ENCODE measurements around the gene TPST2. TPM values are rescaled to one million over a fixed set of nuclear protein-coding genes. Genes with fewer than 3 reads are reported as not detected.

Gene TPST2
- total RNA-seq, 1 donor from 2014 or later = 63.1 TPM

DNA sequence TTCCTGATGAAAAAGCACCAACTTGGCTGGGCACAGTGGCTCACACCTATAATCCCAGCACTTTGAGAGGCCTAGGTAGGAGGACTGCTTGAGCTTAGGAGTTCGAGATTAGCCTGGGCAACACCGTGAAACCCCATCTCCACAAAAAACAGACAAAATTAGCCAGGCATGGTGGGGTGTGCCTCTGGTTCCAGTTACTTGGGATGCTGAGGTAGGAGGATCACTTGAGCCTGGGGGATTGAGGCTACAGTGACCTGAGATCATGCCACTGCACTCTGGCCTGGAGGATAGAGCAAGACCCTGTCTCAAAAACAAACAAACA, 109.4 kb downstream of the TPST2 start:
- Histone ChIP-seq H3K27ac (no peak overlapping the region), H3K4me3 (no peak overlapping the region), H3K36me3 (peaks cover 28% of the 10 kb centered on the region), H3K9me3 (no peaks in the 10 kb centered on the region), H3K27me3 (ENCODE audit: low read depth) (no peaks in the 10 kb centered on the region), H3K4me1 (peaks cover 60% of the 10 kb centered on the region)
- no peak for DNase-seq
- no peak for ATAC-seq
- TF ChIP-seq, protein P1, sequence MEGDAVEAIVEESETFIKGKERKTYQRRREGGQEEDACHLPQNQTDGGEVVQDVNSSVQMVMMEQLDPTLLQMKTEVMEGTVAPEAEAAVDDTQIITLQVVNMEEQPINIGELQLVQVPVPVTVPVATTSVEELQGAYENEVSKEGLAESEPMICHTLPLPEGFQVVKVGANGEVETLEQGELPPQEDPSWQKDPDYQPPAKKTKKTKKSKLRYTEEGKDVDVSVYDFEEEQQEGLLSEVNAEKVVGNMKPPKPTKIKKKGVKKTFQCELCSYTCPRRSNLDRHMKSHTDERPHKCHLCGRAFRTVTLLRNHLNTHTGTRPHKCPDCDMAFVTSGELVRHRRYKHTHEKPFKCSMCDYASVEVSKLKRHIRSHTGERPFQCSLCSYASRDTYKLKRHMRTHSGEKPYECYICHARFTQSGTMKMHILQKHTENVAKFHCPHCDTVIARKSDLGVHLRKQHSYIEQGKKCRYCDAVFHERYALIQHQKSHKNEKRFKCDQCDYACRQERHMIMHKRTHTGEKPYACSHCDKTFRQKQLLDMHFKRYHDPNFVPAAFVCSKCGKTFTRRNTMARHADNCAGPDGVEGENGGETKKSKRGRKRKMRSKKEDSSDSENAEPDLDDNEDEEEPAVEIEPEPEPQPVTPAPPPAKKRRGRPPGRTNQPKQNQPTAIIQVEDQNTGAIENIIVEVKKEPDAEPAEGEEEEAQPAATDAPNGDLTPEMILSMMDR (IDR thresholded peaks at IDR 0.05) = no peak
- intact Hi-C loops (cut with DNase I) = no loop called here

DNA sequence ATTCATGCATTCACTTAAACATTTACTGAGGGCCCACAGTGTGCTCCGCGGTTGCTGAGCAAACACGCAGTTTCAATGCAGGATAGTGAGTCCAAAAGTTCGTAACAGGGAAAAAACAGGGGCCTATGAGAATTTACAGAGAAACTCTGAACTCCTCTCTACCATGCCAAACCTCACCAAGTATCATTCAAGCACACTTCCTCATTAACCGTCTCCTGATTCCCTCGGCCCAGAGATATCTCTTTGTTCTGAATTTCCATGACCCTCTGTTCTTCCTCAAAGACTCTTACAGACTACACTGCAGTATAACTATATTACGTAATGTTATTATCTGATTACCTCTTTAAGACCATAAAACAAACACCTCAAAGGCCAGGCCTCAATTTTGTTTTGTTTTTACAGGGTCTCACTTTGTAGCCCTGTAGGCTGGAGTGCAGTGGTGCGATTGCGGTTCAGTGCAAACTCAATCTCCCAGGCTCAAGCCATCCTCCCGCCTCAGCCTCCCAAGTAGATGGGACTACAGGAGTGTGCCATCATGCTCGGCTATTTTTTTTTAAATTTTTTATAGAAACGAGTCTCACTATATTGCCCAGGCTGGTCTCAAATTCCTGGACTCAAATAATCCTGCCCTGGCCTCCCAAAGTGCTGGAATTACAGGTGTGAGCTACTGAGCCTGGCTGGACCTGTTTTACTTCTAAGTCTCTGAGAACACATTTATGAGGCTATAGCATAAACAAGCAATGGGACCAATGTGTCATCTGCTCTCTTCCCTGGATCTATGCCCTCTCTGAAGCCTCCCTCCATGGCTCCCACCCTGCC, 109.9 kb downstream of the TPST2 start:
- no peaks in the 10 kb centered on the region for H3K9me3 ChIP-seq
- ATAC-seq (no peak), DNase-seq (no peak)
- peak overlapping the region; percentile 60 for H3K27ac ChIP-seq
- H3K36me3 ChIP-seq = peaks cover 34% of the 10 kb centered on the region
- peak overlapping the region; percentile 43 for H3K4me3 ChIP-seq
- TF ChIP-seq, protein P1 (IDR thresholded peaks at IDR 0.05) = no peak
- H3K27me3 ChIP-seq (ENCODE audit: low read depth) = no peaks in the 10 kb centered on the region
- intact Hi-C loops (cut with DNase I) = no loop called here
- H3K4me1 ChIP-seq = peaks cover 55% of the 10 kb centered on the region

DNA sequence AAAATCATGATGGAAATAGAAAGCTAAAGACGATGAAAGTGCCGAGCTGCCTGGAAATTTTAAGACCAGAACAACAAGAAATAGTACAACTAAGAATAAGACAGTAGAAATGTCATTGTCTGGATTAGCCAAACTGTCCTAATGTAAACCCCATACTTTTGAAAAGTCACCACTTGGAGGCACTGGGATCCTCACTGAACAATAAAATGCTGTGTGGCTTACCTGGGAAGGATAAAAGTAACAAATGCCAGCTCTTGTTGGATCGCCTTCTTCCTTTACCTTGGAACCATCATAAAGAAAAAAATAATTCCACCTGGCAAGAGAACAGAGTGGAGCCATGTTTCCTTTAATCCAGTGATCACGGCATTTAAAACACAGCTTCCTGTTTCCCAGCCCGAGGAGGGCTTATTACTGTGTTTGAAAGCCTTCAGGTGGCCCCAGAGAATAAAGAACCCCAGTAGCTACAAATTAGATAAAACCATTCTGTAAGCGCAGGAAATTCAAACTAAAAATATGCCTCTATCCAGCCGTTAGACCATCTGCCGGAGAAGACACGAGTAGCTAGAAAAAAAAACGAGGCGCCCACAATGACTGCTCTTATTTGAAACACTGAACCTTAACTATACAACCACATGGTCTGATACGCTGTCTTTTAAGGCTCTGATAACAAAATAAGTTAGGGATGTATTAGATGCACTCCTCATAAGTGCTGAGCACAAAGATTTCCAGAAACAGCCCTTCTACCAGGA, 110.7 kb downstream of the TPST2 start:
- no peak for DNase-seq
- Histone ChIP-seq H3K36me3 (peaks cover 40% of the 10 kb centered on the region), H3K4me1 (peaks cover 47% of the 10 kb centered on the region)

DNA sequence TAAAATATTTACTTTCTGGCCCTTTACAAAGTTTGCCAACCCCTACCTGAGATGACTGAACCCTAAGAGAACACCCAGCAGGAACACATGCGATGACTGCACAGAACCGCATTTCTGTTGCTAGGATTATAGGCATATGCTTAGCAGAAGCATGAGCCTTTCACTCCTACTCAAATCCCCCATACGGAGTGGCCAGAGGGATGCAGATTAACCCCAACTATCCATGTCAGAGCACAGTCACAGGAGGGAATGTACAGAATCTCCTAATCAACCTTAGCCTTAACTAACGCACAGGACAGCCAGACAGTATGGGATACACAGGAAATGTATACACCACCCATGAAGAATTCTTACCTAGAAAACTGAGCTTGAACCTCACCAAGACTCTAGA, 112.6 kb downstream of the TPST2 start:
- H3K4me3 ChIP-seq = no peak overlapping the region
- H3K36me3 ChIP-seq = peaks cover 57% of the 10 kb centered on the region
- no peaks in the 10 kb centered on the region for H3K27me3 ChIP-seq (ENCODE audit: low read depth)
- no peak overlapping the region for H3K27ac ChIP-seq
- peaks cover 38% of the 10 kb centered on the region for H3K4me1 ChIP-seq
- intact Hi-C loops (cut with DNase I) = no loop called here
- TF ChIP-seq, protein P1 (IDR thresholded peaks at IDR 0.05) = no peak
- H3K9me3 ChIP-seq = no peaks in the 10 kb centered on the region
- DNase-seq = no peak
- ATAC-seq = no peak

More for the DNA sequence above, 110.7 kb downstream of the TPST2 start:
- no peak for ATAC-seq
- peak overlapping the region; percentile 43 for H3K4me3 ChIP-seq
- H3K9me3 ChIP-seq = no peaks in the 10 kb centered on the region
- intact Hi-C loops (cut with DNase I) = no loop called here
- peak overlapping the region; percentile 60 for H3K27ac ChIP-seq
- TF ChIP-seq, protein P1 (IDR thresholded peaks at IDR 0.05) = no peak
- no peaks in the 10 kb centered on the region for H3K27me3 ChIP-seq (ENCODE audit: low read depth)

DNA sequence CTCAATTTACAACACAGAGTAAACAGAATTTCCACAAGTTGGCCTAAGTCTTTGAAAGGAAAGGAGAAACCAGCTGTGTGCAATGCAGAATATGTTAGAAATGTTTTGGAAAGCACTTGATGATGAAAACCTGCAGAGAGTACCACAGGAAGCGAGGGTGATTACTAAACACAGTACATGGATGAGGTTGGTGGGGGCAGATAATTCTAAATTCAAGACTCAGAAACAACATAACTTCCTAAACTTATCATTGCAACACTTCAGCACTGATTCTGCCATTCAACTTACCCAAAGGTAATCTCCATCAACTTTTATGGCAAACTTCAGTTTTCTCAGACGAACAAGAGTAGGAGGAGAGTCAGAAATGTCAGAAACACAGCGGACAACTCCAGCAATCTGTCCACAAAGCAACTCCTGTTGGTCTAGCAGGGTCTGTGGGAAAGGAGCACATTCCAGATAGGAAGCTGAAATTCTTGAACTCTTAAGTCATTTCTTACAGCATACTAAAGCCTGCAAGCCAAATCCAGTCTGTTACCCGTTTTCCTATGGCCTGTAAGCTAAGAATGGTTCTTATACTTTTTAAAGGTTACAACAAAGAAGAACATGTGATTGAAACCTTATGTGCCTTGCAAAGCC, 113.1 kb downstream of the TPST2 start:
- no peak overlapping the region for H3K27ac ChIP-seq
- peaks cover 62% of the 10 kb centered on the region for H3K36me3 ChIP-seq
- ATAC-seq = no peak
- intact Hi-C loops (cut with DNase I) = no loop called here
- DNase-seq = no peak
- no peak overlapping the region for H3K4me3 ChIP-seq
- TF ChIP-seq, protein P1 (IDR thresholded peaks at IDR 0.05) = no peak
- no peaks in the 10 kb centered on the region for H3K9me3 ChIP-seq
- H3K4me1 ChIP-seq = peaks cover 33% of the 10 kb centered on the region
- no peaks in the 10 kb centered on the region for H3K27me3 ChIP-seq (ENCODE audit: low read depth)

Measured in lower lobe of right lung (tissue), 2 donors.